Purkinje cell (primary cell): ENCODE measurements around the gene RBM8A. TPM values are rescaled to one million over a fixed set of nuclear protein-coding genes. Genes with fewer than 3 reads are reported as not detected.

Experiments used
- polyA plus RNA-seq: library from polyadenylated mRNA; unstranded; fragments of >200 nt; fragmentation: Nextera tagmentation; gene quantifications from 2 replicates; pipeline ENCODE4 v1.2.1, GENCODE V29; 2014

The RBM8A gene
- 152 and 224 TPM in 2 replicates for polyA plus RNA-seq

GRCh38 chr1:145927063-145927886, at the start of gene RBM8A:
TSS of gene RBM8A (minus strand) at chr1:145927484. CDS start at chr1:145927426, 58 bp downstream.

GRCh38 chr1:145964328-145965118, 37.2 kb upstream of the RBM8A start, which contains the start of the genes ANKRD34A and POLR3GL:
TSS of gene ANKRD34A (minus strand) at chr1:145964575. CDS start at chr1:145961759, 2,816 bp downstream.
TSS of gene POLR3GL (plus strand) at chr1:145964690. CDS start at chr1:145974866, 10,176 bp downstream.

GRCh38 chr1:145957443-145958319, 30.4 kb upstream of the RBM8A start, which contains the start of gene LIX1L:
TSS of gene LIX1L (minus strand) at chr1:145958017. CDS start at chr1:145957927, 90 bp downstream.

GRCh38 chr1:145918144-145918991, 8.9 kb downstream of the RBM8A start, which contains the start of gene PEX11B:
TSS of gene PEX11B (minus strand) at chr1:145918717. CDS start at chr1:145918688, 29 bp downstream.

GRCh38 chr1:145885738-145886287, 41.5 kb downstream of the RBM8A start, which contains the start of gene ANKRD35:
TSS of gene ANKRD35 (minus strand) at chr1:145885866. CDS start at chr1:145885758, 108 bp downstream.

Other genes starting within 250 kb of the RBM8A start
- gene PDZK1, start 220.1 kb downstream of the RBM8A start, polyA plus RNA-seq, result 5.2 and 14.3 TPM in 2 replicates
- 1.3 and 1.9 TPM in 2 replicates for gene CD160, start 208.0 kb downstream of the RBM8A start, polyA plus RNA-seq
- gene RNF115, start 103.4 kb downstream of the RBM8A start, polyA plus RNA-seq, result 23.5 and 29.4 TPM in 2 replicates
- gene POLR3C, start 103.3 kb downstream of the RBM8A start, polyA plus RNA-seq, result 19.4 and 20.0 TPM in 2 replicates
- gene NUDT17, start 81.9 kb downstream of the RBM8A start, polyA plus RNA-seq, result 3.6 and 6.9 TPM in 2 replicates
- 3.3 and 4.2 TPM in 2 replicates for gene PIAS3, start 68.4 kb downstream of the RBM8A start, polyA plus RNA-seq
- gene ANKRD35, start 41.6 kb downstream of the RBM8A start, polyA plus RNA-seq, result 0.39 and 0.78 TPM in 2 replicates
- not detected in 2 replicates for gene ITGA10, start 17.4 kb downstream of the RBM8A start, polyA plus RNA-seq
- 32.0 and 43.8 TPM in 2 replicates for gene PEX11B, start 8.8 kb downstream of the RBM8A start, polyA plus RNA-seq
- 3.5 and 4.9 TPM in 2 replicates for gene LIX1L, start 30.5 kb upstream of the RBM8A start, polyA plus RNA-seq
- gene ANKRD34A, start 37.1 kb upstream of the RBM8A start, polyA plus RNA-seq, result 8.1 and 10.7 TPM in 2 replicates
- 3.6 and 11.6 TPM in 2 replicates for gene POLR3GL, start 37.2 kb upstream of the RBM8A start, polyA plus RNA-seq
- 3.5 TPM in 2 replicates for gene TXNIP, start 69.1 kb upstream of the RBM8A start, polyA plus RNA-seq
- gene HJV, start 94.3 kb upstream of the RBM8A start, polyA plus RNA-seq, result not detected in 2 replicates
- 0.46 and 0.77 TPM in 2 replicates for gene NBPF10, start 217.3 kb upstream of the RBM8A start, polyA plus RNA-seq